Activated CD8-positive, alpha-beta memory T cell treated with anti-CD3 and anti-CD28 coated beads for 36 hours (primary cell): ENCODE measurements around the gene ZNF697. TPM values are rescaled to one million over a fixed set of nuclear protein-coding genes. Genes with fewer than 3 reads are reported as not detected.
"Not testable (repeated sequence)": the region's sequence is repeated elsewhere in the genome, so short reads cannot be mapped to it uniquely, and the experiment has no call there.

Experiments used
- CTCF ChIA-PET: fragments of 350-600 bp; sonication (Branson Sonifier 250); formaldehyde crosslinking; loops from one replicate; lab custom pipeline; 2021; ENCODE audit warnings: antibody characterized with exemption; lab: Charles Lee
- POLR2A ChIA-PET: fragments of 350-600 bp; sonication (Branson Sonifier 250); formaldehyde crosslinking; loops from one replicate; lab custom pipeline; 2021; ENCODE audit warnings: antibody characterized with exemption; lab: Charles Lee
- total RNA-seq, 2 experiments: library from RNA; stranded (reverse); gene quantifications; one replicate each; pipeline ENCODE4 v1.2.3, GENCODE V29; 2021

ZNF697 gene
- total RNA-seq, 2 experiments from 2014 or later, result 0.99 to 1.0 TPM

- ChIA-PET POLR2A (no interaction called here), CTCF (interaction anchor here (1.2 to 4.0 kb wide), 2 partner anchors 52 to 65 kb away, joined by 4 to 30 read pairs; no protein-coding TSS in a partner anchor)
Measured at GRCh38 chr1:119611701-119612113, 36.4 kb downstream of the ZNF697 start.

- POLR2A ChIA-PET, CTCF ChIA-PET: not testable (repeated sequence)
Measured at GRCh38 chr1:119608816-119609215, 39.2 kb downstream of the ZNF697 start.

GRCh38 chr1:119607087-119607807 is 40.8 kb downstream of the ZNF697 start:
- POLR2A ChIA-PET, CTCF ChIA-PET: not testable (repeated sequence)

- ChIA-PET POLR2A (no interaction called here), CTCF (no interaction called here)
Measured at GRCh38 chr1:119606394-119606793, 41.7 kb downstream of the ZNF697 start.

GRCh38 chr1:119605686-119606085 is 42.4 kb downstream of the ZNF697 start:
- POLR2A ChIA-PET, result no interaction called here
- CTCF ChIA-PET, result no interaction called here

- POLR2A ChIA-PET, CTCF ChIA-PET: not testable (repeated sequence)
Measured at GRCh38 chr1:119605080-119605479, 43.0 kb downstream of the ZNF697 start.

- POLR2A ChIA-PET, result no interaction called here
- CTCF ChIA-PET, result no interaction called here
Measured at GRCh38 chr1:119603695-119604094, 44.4 kb downstream of the ZNF697 start.

- CTCF ChIA-PET, POLR2A ChIA-PET: not testable (repeated sequence)
Measured at GRCh38 chr1:119603241-119603640, 44.8 kb downstream of the ZNF697 start.

- POLR2A ChIA-PET, CTCF ChIA-PET: not testable (repeated sequence)
Measured at GRCh38 chr1:119602789-119603188, 45.3 kb downstream of the ZNF697 start.

- POLR2A ChIA-PET, result no interaction called here
- CTCF ChIA-PET, result no interaction called here
Measured at GRCh38 chr1:119602169-119602568, 45.9 kb downstream of the ZNF697 start.

- ChIA-PET POLR2A (no interaction called here), CTCF (no interaction called here)
Measured at GRCh38 chr1:119600976-119601375, 47.1 kb downstream of the ZNF697 start.

GRCh38 chr1:119600561-119600960 is 47.5 kb downstream of the ZNF697 start:
- POLR2A ChIA-PET, result no interaction called here
- CTCF ChIA-PET, result no interaction called here

GRCh38 chr1:119595606-119596005 is 52.5 kb downstream of the ZNF697 start:
- ChIA-PET POLR2A (no interaction called here), CTCF (no interaction called here)

GRCh38 chr1:119595168-119595567 is 52.9 kb downstream of the ZNF697 start:
- POLR2A ChIA-PET, result no interaction called here
- CTCF ChIA-PET, result no interaction called here

- POLR2A ChIA-PET, result no interaction called here
- CTCF ChIA-PET, result no interaction called here
Measured at GRCh38 chr1:119594376-119594775, 53.7 kb downstream of the ZNF697 start.

GRCh38 chr1:119593805-119594204 is 54.3 kb downstream of the ZNF697 start:
- ChIA-PET CTCF (no interaction called here), POLR2A (no interaction called here)

GRCh38 chr1:119590393-119590792 is 57.7 kb downstream of the ZNF697 start:
- POLR2A ChIA-PET, result no interaction called here
- CTCF ChIA-PET, result no interaction called here

GRCh38 chr1:119588621-119589020 is 59.4 kb downstream of the ZNF697 start:
- ChIA-PET POLR2A (no interaction called here), CTCF (no interaction called here)

- CTCF ChIA-PET, result no interaction called here
Measured at GRCh38 chr1:119587341-119587740, 60.7 kb downstream of the ZNF697 start.

GRCh38 chr1:119585801-119586200 is 62.3 kb downstream of the ZNF697 start:
- POLR2A ChIA-PET, CTCF ChIA-PET: not testable (repeated sequence)

More at GRCh38 chr1:119587341-119587740, 60.7 kb downstream of the ZNF697 start:
- POLR2A ChIA-PET, result no interaction called here

- ChIA-PET POLR2A (no interaction called here), CTCF (no interaction called here)
Measured at GRCh38 chr1:119582801-119583200, 65.3 kb downstream of the ZNF697 start.

- CTCF ChIA-PET, POLR2A ChIA-PET: not testable (repeated sequence)
Measured at GRCh38 chr1:119581076-119581475, 67.0 kb downstream of the ZNF697 start.
